Neuron (in vitro differentiated cells): ENCODE results near the gene SNX8.

Experiments
- H2AFZ ChIP-seq: one replicate; pipeline ENCODE4 v1.6.1; 2013; ENCODE audit warnings: low read depth, mild to moderate bottlenecking, inconsistent platforms, low read length, moderate library complexity
- H3K27me3 ChIP-seq: one replicate; pipeline ENCODE4 v1.6.1; 2013; ENCODE audit warnings: low read length; ENCODE audit not compliant: insufficient read depth
- H3K36me3 ChIP-seq: one replicate; pipeline ENCODE4 v1.6.1; 2013; ENCODE audit warnings: low read length; ENCODE audit not compliant: insufficient read depth
- H3K4me1 ChIP-seq: one replicate; pipeline ENCODE4 v1.6.1; 2013; ENCODE audit warnings: low read length; ENCODE audit not compliant: insufficient read depth
- H3K4me3 ChIP-seq: 2 replicates; pipeline ENCODE4 v1.5.1; 2013; ENCODE audit warnings: mild to moderate bottlenecking, low read length, moderate library complexity
- H3K9me3 ChIP-seq: one replicate; pipeline ENCODE4 v1.6.1; 2013; ENCODE audit warnings: low read length

The SNX8 gene

GRCh38 chr7:2232766-2233520, 81.3 kb downstream of the SNX8 start, which contains the start of gene MAD1L1:
Gene MAD1L1, minus strand, starts transcription at chr7:2232945. Its CDS starts 2,812 bp downstream, at chr7:2230133.
- no peaks in the 10 kb centered on the region for H3K27me3 ChIP-seq
- H3K4me3 ChIP-seq = peak within 1 kb of the TSS; percentile 94
- peaks cover 14% of the 10 kb centered on the region for H3K4me1 ChIP-seq
- no peaks in the 10 kb centered on the region for H3K9me3 ChIP-seq
- H3K36me3 ChIP-seq = peaks cover 48% of the 10 kb centered on the region
- peak within 1 kb of the TSS; percentile 20 for H2AFZ ChIP-seq

GRCh38 chr7:2231992-2232765, 82.1 kb downstream of the SNX8 start:
- Histone ChIP-seq H3K27me3 (no peaks in the 10 kb centered on the region), H2AFZ (peak overlapping the region; percentile 20), H3K4me1 (peaks cover 14% of the 10 kb centered on the region), H3K9me3 (no peaks in the 10 kb centered on the region), H3K4me3 (peak overlapping the region; percentile 94), H3K36me3 (peaks cover 50% of the 10 kb centered on the region)

- Histone ChIP-seq H3K27me3 (no peaks in the 10 kb centered on the region), H3K4me1 (peaks cover 14% of the 10 kb centered on the region), H3K9me3 (no peaks in the 10 kb centered on the region), H3K36me3 (peaks cover 52% of the 10 kb centered on the region), H2AFZ (no peak overlapping the region), H3K4me3 (no peak overlapping the region)
These were observed 83.4 kb downstream of the SNX8 start for GRCh38 chr7:2230882-2231281.

GRCh38 chr7:2230226-2230625, 84.0 kb downstream of the SNX8 start:
- H3K4me1 ChIP-seq = peaks cover 14% of the 10 kb centered on the region
- H2AFZ ChIP-seq = no peak overlapping the region
- H3K9me3 ChIP-seq = no peaks in the 10 kb centered on the region
- no peak overlapping the region for H3K4me3 ChIP-seq
- no peaks in the 10 kb centered on the region for H3K27me3 ChIP-seq
- peaks cover 51% of the 10 kb centered on the region for H3K36me3 ChIP-seq

GRCh38 chr7:2229467-2229866, 84.8 kb downstream of the SNX8 start:
- H3K4me3 ChIP-seq = no peak overlapping the region
- peaks cover 14% of the 10 kb centered on the region for H3K4me1 ChIP-seq
- no peak overlapping the region for H2AFZ ChIP-seq
- H3K36me3 ChIP-seq = peaks cover 51% of the 10 kb centered on the region
- H3K9me3 ChIP-seq = no peaks in the 10 kb centered on the region
- no peaks in the 10 kb centered on the region for H3K27me3 ChIP-seq

- Histone ChIP-seq H3K9me3 (no peaks in the 10 kb centered on the region), H3K36me3 (peaks cover 53% of the 10 kb centered on the region), H2AFZ (no peak overlapping the region), H3K27me3 (no peaks in the 10 kb centered on the region), H3K4me1 (peaks cover 14% of the 10 kb centered on the region), H3K4me3 (no peak overlapping the region)
These were observed 85.3 kb downstream of the SNX8 start for GRCh38 chr7:2228921-2229320.

GRCh38 chr7:2227699-2228098, 86.5 kb downstream of the SNX8 start:
- no peaks in the 10 kb centered on the region for H3K27me3 ChIP-seq
- peaks cover 62% of the 10 kb centered on the region for H3K36me3 ChIP-seq
- no peak overlapping the region for H2AFZ ChIP-seq
- peaks cover 10% of the 10 kb centered on the region for H3K4me1 ChIP-seq
- H3K4me3 ChIP-seq = no peak overlapping the region
- H3K9me3 ChIP-seq = no peaks in the 10 kb centered on the region

- H3K4me3 ChIP-seq = no peak overlapping the region
- peaks cover 3% of the 10 kb centered on the region for H3K4me1 ChIP-seq
- H3K36me3 ChIP-seq = peaks cover 75% of the 10 kb centered on the region
- H2AFZ ChIP-seq = no peak overlapping the region
- H3K27me3 ChIP-seq = no peaks in the 10 kb centered on the region
- no peaks in the 10 kb centered on the region for H3K9me3 ChIP-seq
These were observed 88.4 kb downstream of the SNX8 start for GRCh38 chr7:2225830-2226229.

- Histone ChIP-seq H3K9me3 (no peaks in the 10 kb centered on the region), H3K4me3 (no peak overlapping the region), H3K4me1 (peaks cover 3% of the 10 kb centered on the region), H2AFZ (no peak overlapping the region), H3K27me3 (no peaks in the 10 kb centered on the region), H3K36me3 (peaks cover 74% of the 10 kb centered on the region)
These were observed 88.9 kb downstream of the SNX8 start for GRCh38 chr7:2225336-2225735.

GRCh38 chr7:2224934-2225333, 89.3 kb downstream of the SNX8 start:
- Histone ChIP-seq H3K36me3 (peaks cover 69% of the 10 kb centered on the region), H2AFZ (no peak overlapping the region), H3K4me3 (no peak overlapping the region), H3K4me1 (no peaks in the 10 kb centered on the region), H3K27me3 (no peaks in the 10 kb centered on the region), H3K9me3 (no peaks in the 10 kb centered on the region)

GRCh38 chr7:2224491-2224928, 89.7 kb downstream of the SNX8 start:
- no peak overlapping the region for H3K4me3 ChIP-seq
- H3K9me3 ChIP-seq = no peaks in the 10 kb centered on the region
- H3K27me3 ChIP-seq = no peaks in the 10 kb centered on the region
- no peak overlapping the region for H2AFZ ChIP-seq
- no peaks in the 10 kb centered on the region for H3K4me1 ChIP-seq
- peaks cover 65% of the 10 kb centered on the region for H3K36me3 ChIP-seq

- Histone ChIP-seq H3K4me1 (no peaks in the 10 kb centered on the region), H3K9me3 (no peaks in the 10 kb centered on the region), H2AFZ (no peak overlapping the region), H3K27me3 (no peaks in the 10 kb centered on the region), H3K4me3 (no peak overlapping the region), H3K36me3 (peaks cover 61% of the 10 kb centered on the region)
These were observed 90.9 kb downstream of the SNX8 start for GRCh38 chr7:2223321-2223720.

GRCh38 chr7:2222516-2222915, 91.7 kb downstream of the SNX8 start:
- Histone ChIP-seq H3K27me3 (no peaks in the 10 kb centered on the region), H2AFZ (no peak overlapping the region), H3K4me1 (no peaks in the 10 kb centered on the region), H3K9me3 (no peaks in the 10 kb centered on the region), H3K4me3 (no peak overlapping the region), H3K36me3 (peaks cover 61% of the 10 kb centered on the region)
